DMS79 (cell line): Measurements from ENCODE around the gene GARRE1.

Experiments used
- DNase-seq: peaks from one replicate; lab custom pipeline; 2025; lab: John Stamatoyannopoulos, UW

The GARRE1 gene

GRCh38 chr19:34291235-34291634 is 36.9 kb downstream of the GARRE1 start:
- DNase-seq: no peak

- no peak for DNase-seq
These were observed 40.7 kb downstream of the GARRE1 start for GRCh38 chr19:34295103-34295502.

DNA sequence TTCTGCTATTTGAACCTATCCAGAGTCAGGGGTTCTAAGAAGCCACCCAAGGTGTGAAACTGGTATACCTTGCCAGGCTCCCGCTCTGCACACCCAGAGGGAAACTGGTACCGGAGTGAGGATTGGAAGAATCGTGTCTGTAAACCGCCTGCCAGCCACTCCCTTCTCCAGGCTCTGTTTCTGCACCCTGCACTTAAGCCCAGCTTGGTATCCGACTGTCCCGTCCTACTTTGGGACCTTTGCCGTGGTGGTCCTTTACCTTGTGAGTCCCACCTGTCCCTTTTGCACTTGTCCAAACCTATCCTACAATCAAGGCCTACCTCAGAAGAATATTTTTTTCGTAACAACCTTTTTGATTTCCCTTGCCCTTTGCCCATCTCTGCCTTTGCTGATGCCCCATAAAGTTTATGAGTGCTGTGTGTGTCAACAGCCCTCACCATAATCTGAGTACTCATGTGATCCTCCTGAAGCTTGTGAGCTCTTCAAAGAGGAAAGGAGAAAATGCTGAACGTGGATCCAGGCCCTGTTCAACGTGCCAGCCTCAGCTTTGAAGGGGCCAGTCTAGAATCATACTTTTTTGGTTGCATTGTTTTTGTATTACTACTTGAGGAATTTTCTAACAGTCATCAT is 44.7 kb downstream of the GARRE1 start:
- peak; percentile 87 for DNase-seq

DNA sequence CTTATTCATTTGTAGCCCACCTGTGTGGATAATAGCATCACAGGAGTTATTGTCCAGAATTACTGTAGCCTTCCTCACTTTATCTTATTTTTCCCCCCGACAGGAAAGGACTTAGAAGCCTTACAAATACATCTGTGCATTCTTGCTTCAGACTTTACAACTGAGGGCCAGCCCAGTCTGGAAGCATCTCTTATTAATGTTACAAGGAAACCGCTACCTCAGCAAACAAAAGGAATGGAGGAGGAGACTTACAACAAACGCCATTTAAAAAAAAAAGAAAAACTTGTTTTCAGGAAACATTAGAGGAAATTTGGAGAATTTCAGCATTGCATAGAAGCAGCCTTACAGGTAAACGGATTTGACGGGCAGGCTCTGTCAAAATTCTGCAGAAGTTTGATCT is 45.2 kb downstream of the GARRE1 start:
- no peak for DNase-seq

DNA sequence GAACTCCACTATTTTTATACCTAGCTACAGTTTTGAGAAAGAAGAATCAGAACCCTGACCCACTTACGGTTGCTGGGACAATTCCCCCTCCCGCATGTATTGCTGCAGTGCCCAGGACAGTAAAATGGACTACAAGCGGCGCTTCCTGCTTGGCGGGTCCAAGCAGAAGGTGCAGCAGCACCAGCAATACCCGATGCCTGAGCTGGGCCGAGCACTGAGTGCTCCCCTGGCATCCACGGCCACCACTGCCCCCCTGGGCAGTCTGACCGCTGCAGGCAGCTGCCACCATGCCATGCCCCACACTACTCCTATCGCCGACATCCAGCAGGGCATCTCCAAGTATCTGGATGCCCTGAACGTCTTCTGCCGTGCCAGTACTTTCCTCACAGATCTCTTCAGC is 46.0 kb downstream of the GARRE1 start:
- DNase-seq: no peak

GRCh38 chr19:34300962-34301361 is 46.6 kb downstream of the GARRE1 start:
- no peak for DNase-seq
